ENCODE data around the gene NAA40.

- TF ChIP-seq CSDC2 (CRISPR knock-in tag; IDR thresholded peaks at IDR 0.05) (no peak), BACH2 (CRISPR knock-in tag; IDR thresholded peaks at IDR 0.05; ENCODE audit: borderline replicate concordance) (no peak), ZFP30 (CRISPR knock-in tag; IDR thresholded peaks at IDR 0.05) (no peak), ESRRG (CRISPR knock-in tag; IDR thresholded peaks at IDR 0.05) (no peak), ZC3H10 (CRISPR knock-in tag; IDR thresholded peaks at IDR 0.05) (no peak), ZFP3 (CRISPR knock-in tag; IDR thresholded peaks at IDR 0.05) (no peak), TSHZ2 (CRISPR knock-in tag; IDR thresholded peaks at IDR 0.05) (no peak), PATZ1 (CRISPR knock-in tag; IDR thresholded peaks at IDR 0.05; ENCODE audit: borderline replicate concordance) (no peak), RARB (CRISPR knock-in tag; IDR thresholded peaks at IDR 0.05) (no peak), PPARA (CRISPR knock-in tag; IDR thresholded peaks at IDR 0.05; ENCODE audit: borderline replicate concordance) (no peak), ARNTL (CRISPR knock-in tag; IDR thresholded peaks at IDR 0.05; ENCODE audit: borderline replicate concordance, low read depth) (no peak), POU6F1 (CRISPR knock-in tag; IDR thresholded peaks at IDR 0.05; ENCODE audit: borderline replicate concordance, low read depth) (no peak)
Measured at GRCh38 chr11:64006398-64006797, 67.6 kb downstream of the NAA40 start.

Measured in SK-N-SH treated with all-trans-retinoic acid at 6 μM for 48 hours (cell line).